AG04449 (cell line): ENCODE measurements around the gene ZNF280D.

Experiments
- CTCF ChIA-PET: fragments of 350-600 bp; formaldehyde crosslinking; extraction: SDS; loops from one replicate; lab custom pipeline; 2021; ENCODE audit warnings: antibody characterized with exemption; lab: Yijun Ruan, JAX
- POLR2A ChIA-PET: fragments of 400-600, 350-600 bp; formaldehyde crosslinking; extraction: SDS; loops from one replicate; lab custom pipeline; 2020; ENCODE audit warnings: antibody characterized with exemption, inconsistent platforms; lab: Yijun Ruan, JAX
- DNase-seq: peaks from one replicate; pipeline ENCODE4 v3.0.0-alpha.2; 2010; ENCODE audit warnings: low read depth, low spot score
- H3K4me3 ChIP-seq: 2 replicates; pipeline ENCODE4 v1.5.1; 2011; ENCODE audit warnings: low read depth, mild to moderate bottlenecking, control low read depth, low read length
- TF ChIP-seq, protein P1 (sequence below): IDR thresholded peaks from one replicate; pipeline ENCODE4 v1.5.1; 2011; ENCODE audit warnings: mild to moderate bottlenecking, moderate library complexity, low read length, control low read depth, inconsistent platforms; ENCODE audit not compliant: insufficient read depth; ENCODE audit errors: missing control alignments

The ZNF280D gene

DNA sequence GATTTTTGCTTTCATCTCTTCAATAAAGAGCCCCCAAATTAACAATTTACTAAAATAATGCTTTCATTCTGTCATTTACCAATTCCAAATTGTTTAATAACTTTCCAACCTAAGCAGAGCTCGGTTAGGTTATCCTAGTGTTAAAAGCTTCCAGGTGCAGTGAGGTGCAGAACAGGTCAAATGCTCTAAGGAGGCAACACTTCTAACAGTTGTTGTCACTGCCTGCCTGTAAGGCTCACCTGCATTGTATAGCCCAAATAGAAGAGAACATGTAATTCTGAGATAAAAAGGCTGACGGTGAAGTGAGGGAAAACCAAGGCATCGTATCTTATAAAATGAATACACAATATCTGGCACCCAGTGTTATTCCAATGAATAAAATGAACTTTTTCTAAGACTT is 9.1 kb downstream of the ZNF280D start:
- TF ChIP-seq, protein P1, sequence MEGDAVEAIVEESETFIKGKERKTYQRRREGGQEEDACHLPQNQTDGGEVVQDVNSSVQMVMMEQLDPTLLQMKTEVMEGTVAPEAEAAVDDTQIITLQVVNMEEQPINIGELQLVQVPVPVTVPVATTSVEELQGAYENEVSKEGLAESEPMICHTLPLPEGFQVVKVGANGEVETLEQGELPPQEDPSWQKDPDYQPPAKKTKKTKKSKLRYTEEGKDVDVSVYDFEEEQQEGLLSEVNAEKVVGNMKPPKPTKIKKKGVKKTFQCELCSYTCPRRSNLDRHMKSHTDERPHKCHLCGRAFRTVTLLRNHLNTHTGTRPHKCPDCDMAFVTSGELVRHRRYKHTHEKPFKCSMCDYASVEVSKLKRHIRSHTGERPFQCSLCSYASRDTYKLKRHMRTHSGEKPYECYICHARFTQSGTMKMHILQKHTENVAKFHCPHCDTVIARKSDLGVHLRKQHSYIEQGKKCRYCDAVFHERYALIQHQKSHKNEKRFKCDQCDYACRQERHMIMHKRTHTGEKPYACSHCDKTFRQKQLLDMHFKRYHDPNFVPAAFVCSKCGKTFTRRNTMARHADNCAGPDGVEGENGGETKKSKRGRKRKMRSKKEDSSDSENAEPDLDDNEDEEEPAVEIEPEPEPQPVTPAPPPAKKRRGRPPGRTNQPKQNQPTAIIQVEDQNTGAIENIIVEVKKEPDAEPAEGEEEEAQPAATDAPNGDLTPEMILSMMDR = no peak
- H3K4me3 ChIP-seq = no peak overlapping the region
- POLR2A ChIA-PET = no interaction called here
- DNase-seq = no peak
- CTCF ChIA-PET = interaction anchor here (0.6 kb wide), 1 partner anchor 186 kb away, joined by 3 read pairs; no protein-coding TSS in a partner anchor

DNA sequence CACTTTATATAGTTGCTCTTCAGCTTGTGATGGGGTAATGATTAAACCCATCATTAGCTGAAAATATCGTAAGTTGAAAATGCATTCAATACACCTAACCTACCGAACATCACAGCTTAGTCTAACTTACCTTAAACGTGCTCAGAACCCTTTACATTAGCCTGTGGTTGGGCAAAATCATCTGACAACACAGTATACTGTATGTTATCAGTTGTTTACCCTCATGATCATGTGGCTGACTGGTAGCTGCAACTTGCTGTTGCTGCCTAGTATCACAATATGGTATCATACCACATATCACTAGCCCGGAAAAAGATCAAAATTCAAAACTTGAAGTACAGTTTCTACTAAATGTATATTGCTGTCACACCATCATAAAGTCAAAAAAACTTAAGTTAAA is 9.5 kb downstream of the ZNF280D start:
- DNase-seq = no peak
- no peak overlapping the region for H3K4me3 ChIP-seq
- TF ChIP-seq, protein P1 = no peak
- CTCF ChIA-PET = interaction anchor here (0.6 kb wide), 1 partner anchor 187 kb away, joined by 3 read pairs; no protein-coding TSS in a partner anchor
- POLR2A ChIA-PET = no interaction called here

DNA sequence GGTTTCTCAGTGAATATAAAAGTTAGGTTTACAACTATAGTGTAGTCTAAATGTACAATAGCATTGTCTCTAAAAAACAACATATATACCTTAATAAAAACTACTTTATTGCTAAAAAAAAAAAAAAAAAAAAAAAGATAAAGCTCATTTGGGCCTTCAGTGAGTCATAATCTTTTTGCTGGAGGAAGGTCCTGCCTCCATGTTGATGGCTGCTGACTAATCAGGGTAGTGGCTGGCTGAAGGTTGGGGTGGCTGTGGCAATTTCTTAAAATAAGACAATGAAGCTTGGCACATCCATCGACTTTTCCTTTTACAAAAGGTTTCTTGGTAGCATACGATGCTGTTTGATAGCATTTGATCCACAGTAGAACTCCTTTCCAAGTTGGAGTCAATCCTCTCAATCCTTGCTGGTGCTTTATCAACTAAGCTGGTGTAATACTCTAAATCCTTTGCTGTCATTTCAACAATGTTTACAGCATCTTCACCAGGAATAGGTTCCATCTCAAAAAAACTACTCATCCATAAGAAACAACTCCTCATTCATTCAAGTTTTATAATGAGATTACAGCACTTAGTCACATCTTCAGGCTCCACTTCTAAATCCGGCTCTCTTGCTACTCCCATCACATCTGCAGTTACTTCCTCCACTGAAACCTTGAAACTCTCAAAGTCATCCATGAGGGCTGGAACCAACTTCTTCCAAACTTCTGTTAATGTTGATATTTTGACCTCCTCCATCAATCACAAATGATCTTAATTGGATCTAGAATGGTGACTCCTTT is 13.3 kb downstream of the ZNF280D start:
- ChIA-PET POLR2A (interaction anchor here (0.6 kb wide), 1 partner anchor 95 kb away, joined by 4 read pairs; no protein-coding TSS in a partner anchor), CTCF (no interaction called here)
- no peak for DNase-seq
- H3K4me3 ChIP-seq = no peak overlapping the region
- TF ChIP-seq, protein P1 = no peak

DNA sequence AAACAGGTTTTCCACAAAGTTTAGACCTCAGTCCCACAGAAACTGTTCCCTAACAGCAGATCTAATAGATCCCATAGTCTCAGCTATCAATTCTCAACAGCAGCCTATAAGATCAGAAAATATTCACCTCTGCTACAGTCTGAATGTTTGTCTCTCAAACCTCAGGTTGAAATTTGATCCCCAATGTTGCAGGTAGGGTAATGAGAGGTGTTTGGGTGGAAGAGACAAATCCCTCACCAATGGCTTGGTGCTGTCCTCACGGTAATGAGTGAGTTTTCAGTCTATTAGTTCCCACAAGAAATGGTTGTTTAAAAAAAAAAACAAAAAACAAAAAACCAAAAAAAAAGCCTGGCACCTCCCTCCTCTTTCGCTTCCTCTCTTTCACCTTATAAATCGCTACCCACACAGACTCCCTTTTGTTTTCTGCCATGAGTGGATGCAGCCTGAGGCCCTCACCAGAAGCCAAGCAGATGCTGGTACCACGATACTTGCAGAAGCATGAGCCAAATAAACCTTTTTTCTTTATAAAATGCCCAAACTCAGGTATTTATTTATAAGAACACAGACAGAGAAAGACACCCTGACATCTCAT is 14.2 kb downstream of the ZNF280D start:
- CTCF ChIA-PET = interaction anchor here (1.3 kb wide), 1 partner anchor 15 kb away, joined by 3 read pairs; the partner anchor contains the start of gene ZNF280D
- no peak for DNase-seq
- POLR2A ChIA-PET = no interaction called here
- H3K4me3 ChIP-seq = no peak overlapping the region
- TF ChIP-seq, protein P1 = no peak

DNA sequence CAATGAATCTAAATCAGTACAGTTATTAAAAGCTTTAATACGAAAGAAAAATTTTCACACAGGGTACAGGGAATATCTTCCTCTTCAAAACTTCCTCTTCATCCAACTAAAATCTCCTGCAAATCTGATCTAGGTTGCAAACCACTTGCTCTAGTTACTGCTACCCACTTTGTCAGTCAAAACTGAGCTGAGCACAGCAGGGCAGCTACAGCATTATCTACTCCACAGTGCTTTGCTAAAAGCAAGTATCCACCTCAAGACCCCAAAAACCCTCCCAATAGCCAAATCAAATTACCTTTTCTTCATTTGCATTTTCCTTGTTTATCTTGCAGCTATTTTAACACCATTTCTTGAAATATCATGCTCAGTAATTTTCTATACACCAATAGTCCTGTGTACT is 14.7 kb downstream of the ZNF280D start:
- DNase-seq = no peak
- ChIA-PET CTCF (interaction anchor here (1.1 to 1.3 kb wide), 2 partner anchors 10 to 15 kb away, joined by 3 read pairs; partner anchors contain the start of gene ZNF280D), POLR2A (no interaction called here)
- TF ChIP-seq, protein P1 = no peak
- H3K4me3 ChIP-seq = no peak overlapping the region

DNA sequence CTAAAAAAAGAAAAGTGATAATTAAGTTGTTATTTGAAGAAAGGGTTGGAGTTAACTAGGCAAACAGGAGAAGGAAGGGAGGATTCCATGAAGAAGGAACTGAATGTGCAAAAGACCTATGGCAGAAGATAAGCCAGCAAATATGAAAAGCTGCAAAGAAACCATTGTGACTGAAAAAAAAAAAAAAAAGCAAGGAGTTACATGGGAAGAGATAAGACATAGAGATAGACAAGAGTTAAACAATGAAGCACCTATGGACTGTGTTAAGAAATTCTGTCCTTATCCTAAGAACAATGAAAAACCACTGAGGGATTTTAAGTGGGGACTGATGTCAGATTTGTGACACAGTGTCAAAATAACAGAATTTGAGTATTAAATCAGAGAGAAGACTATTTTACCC is 17.0 kb downstream of the ZNF280D start:
- no peak overlapping the region for H3K4me3 ChIP-seq
- POLR2A ChIA-PET = no interaction called here
- DNase-seq = no peak
- CTCF ChIA-PET = no interaction called here
- TF ChIP-seq, protein P1 = no peak
